Stimulated activated naive B cell treated with anti-CD40 and anti-IgM and Interleukin-4, amounts not matched to agents 10 μg/mL and 1 μg/mL and 100 μg/mL, for 72 hours (primary cell): ENCODE results near the gene RXRB.
"Not testable (repeated sequence)": the region's sequence is repeated elsewhere in the genome, so short reads cannot be mapped to it uniquely, and the experiment has no call there.

ENCODE experiments used
- ATAC-seq, 2 donors: fragments of 150-1000 bp; cut with Tn5 transposase; replicated peaks; 2 replicates each; pipeline ENCODE4 v1.10.0; 2021; ENCODE audit warnings: moderate library complexity in 1 of 2
- DNase-seq: peaks from one replicate; pipeline ENCODE4 v3.0.0; 2021
- H3K27ac Mint-ChIP-seq: one replicate; pipeline ENCODE4 v1.8.0; 2022; ENCODE audit warnings: mild to moderate bottlenecking, mixed read lengths
- H3K27me3 Mint-ChIP-seq, 2 donors: one replicate each; pipeline ENCODE4 v1.8.0; 2022; ENCODE audit warnings: mixed read lengths in 2 of 2
- H3K36me3 Mint-ChIP-seq, 2 donors: one replicate each; pipeline ENCODE4 v1.8.0; 2022; ENCODE audit warnings: mixed read lengths in 2 of 2, mild to moderate bottlenecking in 1 of 2
- H3K4me1 Mint-ChIP-seq, 2 donors: one replicate each; pipeline ENCODE4 v1.8.0; 2022; ENCODE audit warnings: mixed read lengths in 2 of 2, mild to moderate bottlenecking in 1 of 2
- H3K4me3 Mint-ChIP-seq, 2 donors: one replicate each; pipeline ENCODE4 v1.8.0; 2022; ENCODE audit warnings: mild to moderate bottlenecking in 2 of 2, mixed read lengths in 2 of 2, moderate library complexity in 1 of 2
- H3K9me3 Mint-ChIP-seq, 2 donors: one replicate each; pipeline ENCODE4 v1.8.0; 2022; ENCODE audit warnings: mixed read lengths in 2 of 2, mild to moderate bottlenecking in 1 of 2

Gene RXRB

DNA sequence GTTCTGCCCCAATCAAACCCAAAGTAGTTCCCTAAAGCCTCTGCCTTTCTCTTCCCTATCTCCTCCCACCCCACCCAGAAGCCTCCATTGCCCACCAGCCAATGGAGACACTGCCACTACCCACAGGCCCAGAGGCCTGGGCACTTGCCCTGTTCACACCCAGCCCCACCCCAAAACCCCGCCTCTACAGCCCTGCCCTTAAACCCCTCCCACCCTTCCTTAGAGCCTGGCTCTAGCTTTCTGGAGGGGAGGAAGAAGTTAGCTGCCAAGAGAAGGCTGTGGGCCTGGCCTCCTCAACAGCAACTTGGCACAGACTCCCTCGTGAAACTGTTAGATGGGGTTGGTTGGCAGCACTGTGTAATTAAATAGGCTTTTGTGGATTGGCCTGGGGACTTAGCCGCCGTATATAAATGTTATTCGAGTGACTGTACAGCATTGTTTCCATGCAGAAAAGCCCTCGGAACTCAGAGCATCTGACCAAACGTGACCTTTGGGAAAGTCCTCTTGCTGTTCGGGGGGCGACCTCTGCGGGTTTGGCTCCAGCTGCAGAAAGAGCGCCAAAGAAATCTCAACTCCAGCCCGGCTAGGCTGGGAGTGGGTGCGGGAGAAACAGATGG is 39.6 kb downstream of the RXRB start:
- no peaks in the 10 kb centered on the region for H3K9me3 Mint-ChIP-seq
- no peak for ATAC-seq
- peak overlapping the region; percentile 95 for H3K27ac Mint-ChIP-seq
- peaks cover 10 to 17% of the 10 kb centered on the region in 2 donors for H3K27me3 Mint-ChIP-seq
- H3K4me1 Mint-ChIP-seq = peaks cover 16 to 20% of the 10 kb centered on the region in 2 donors
- H3K36me3 Mint-ChIP-seq = no peaks in the 10 kb centered on the region
- DNase-seq = no peak
- H3K4me3 Mint-ChIP-seq = peak overlapping the region; percentile 89 to 92

DNA sequence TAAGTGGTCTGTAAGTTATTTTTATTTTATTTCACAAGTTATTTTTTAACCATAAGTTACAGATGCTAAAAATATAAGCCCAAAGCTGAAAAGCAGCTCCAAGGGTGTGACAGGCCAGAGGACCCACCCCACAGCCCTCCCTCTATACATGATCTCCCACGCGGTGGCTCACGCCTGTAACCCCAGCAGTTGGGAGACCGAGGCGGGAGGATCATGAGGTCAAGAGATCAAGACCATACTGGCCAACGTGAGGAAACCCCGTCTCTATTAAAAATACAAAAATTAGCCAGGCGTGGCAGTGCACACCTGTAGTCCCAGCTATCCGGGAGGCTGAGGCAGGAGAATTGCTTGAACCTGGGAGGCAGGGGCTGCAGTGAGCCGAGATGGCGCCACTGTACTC is 40.4 kb downstream of the RXRB start:
- DNase-seq (no peak), ATAC-seq (no peak)
- H3K27me3 Mint-ChIP-seq = peaks cover 7 to 14% of the 10 kb centered on the region in 2 donors
- peaks cover 16 to 20% of the 10 kb centered on the region in 2 donors for H3K4me1 Mint-ChIP-seq
- H3K27ac Mint-ChIP-seq = no peak overlapping the region
- no peaks in the 10 kb centered on the region for H3K36me3 Mint-ChIP-seq
- H3K9me3 Mint-ChIP-seq = no peaks in the 10 kb centered on the region
- no peak overlapping the region for H3K4me3 Mint-ChIP-seq

DNA sequence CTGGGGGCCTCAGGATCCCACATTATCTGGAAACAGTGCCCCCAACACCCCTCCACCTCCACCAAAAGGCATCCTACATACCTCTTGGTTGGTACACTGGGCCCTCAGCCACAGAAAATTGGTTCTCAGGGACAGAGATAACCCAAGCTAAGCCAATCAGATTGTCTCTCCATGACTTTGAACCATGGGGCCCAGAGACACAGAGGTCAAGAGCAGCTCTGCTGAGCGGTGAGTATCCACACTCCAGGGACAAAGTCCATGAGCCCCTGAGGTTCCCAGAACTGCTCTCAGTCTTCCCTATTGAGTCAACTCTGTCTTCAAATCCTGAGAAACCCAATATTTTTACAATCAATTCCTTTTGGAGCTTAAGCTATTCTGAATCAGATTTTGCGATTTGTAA is 43.5 kb downstream of the RXRB start:
- Mint-ChIP-seq H3K9me3 (peaks cover under 1 to 5% of the 10 kb centered on the region in 2 donors), H3K27ac (no peak overlapping the region), H3K27me3 (peaks cover 0 to 6% of the 10 kb centered on the region in 2 donors), H3K36me3 (peaks cover 0 to under 1% of the 10 kb centered on the region in 2 donors), H3K4me1 (peaks cover 12 to 16% of the 10 kb centered on the region in 2 donors), H3K4me3 (no peak overlapping the region)
- no peak for ATAC-seq
- no peak for DNase-seq

DNA sequence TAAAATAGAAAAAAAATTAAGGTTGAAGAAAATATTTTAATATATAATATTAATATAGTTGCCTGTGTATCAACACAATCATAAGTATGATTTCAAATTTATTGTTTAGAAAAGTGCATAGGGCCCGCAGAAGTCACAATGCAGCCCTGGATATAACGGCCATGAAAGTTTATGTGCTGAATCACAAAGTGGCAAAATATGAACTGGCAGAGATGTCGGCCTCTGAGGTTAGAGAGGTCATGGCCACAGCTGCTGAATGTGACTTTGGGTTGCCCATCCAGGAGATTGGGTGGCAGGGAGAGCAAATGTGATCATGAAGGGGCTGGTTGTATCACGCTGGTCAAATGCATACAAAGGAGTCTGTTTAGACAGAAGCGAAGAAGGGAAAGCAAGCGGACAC is 43.9 kb downstream of the RXRB start:
- H3K9me3 Mint-ChIP-seq = peaks cover 4 to 9% of the 10 kb centered on the region in 2 donors
- H3K36me3 Mint-ChIP-seq = peaks cover 0 to 4% of the 10 kb centered on the region in 2 donors
- H3K27me3 Mint-ChIP-seq = peaks cover 0 to 6% of the 10 kb centered on the region in 2 donors
- H3K4me3 Mint-ChIP-seq = no peak overlapping the region
- ATAC-seq (no peak), DNase-seq (no peak)
- no peak overlapping the region for H3K27ac Mint-ChIP-seq
- H3K4me1 Mint-ChIP-seq = peaks cover 8 to 12% of the 10 kb centered on the region in 2 donors

- H3K27ac Mint-ChIP-seq = no peak overlapping the region
- ATAC-seq (no peak), DNase-seq (no peak)
- peaks cover 0 to 4% of the 10 kb centered on the region in 2 donors for H3K36me3 Mint-ChIP-seq
- no peak overlapping the region for H3K4me3 Mint-ChIP-seq
- peaks cover 0 to 11% of the 10 kb centered on the region in 2 donors for H3K27me3 Mint-ChIP-seq
- peaks cover 4 to 9% of the 10 kb centered on the region in 2 donors for H3K9me3 Mint-ChIP-seq
- H3K4me1 Mint-ChIP-seq = no peaks in the 10 kb centered on the region
Observed at GRCh38 chr6:33154349-33154748, 46.1 kb downstream of the RXRB start.

- no peak overlapping the region for H3K27ac Mint-ChIP-seq
- peaks cover 4 to 9% of the 10 kb centered on the region in 2 donors for H3K9me3 Mint-ChIP-seq
- peaks cover 0 to 4% of the 10 kb centered on the region in 2 donors for H3K36me3 Mint-ChIP-seq
- ATAC-seq (no peak), DNase-seq (no peak)
- H3K4me1 Mint-ChIP-seq = no peaks in the 10 kb centered on the region
- peaks cover 4 to 6% of the 10 kb centered on the region in 2 donors for H3K27me3 Mint-ChIP-seq
- H3K4me3 Mint-ChIP-seq = no peak overlapping the region
Observed at GRCh38 chr6:33151050-33151449, 49.4 kb downstream of the RXRB start.

DNA sequence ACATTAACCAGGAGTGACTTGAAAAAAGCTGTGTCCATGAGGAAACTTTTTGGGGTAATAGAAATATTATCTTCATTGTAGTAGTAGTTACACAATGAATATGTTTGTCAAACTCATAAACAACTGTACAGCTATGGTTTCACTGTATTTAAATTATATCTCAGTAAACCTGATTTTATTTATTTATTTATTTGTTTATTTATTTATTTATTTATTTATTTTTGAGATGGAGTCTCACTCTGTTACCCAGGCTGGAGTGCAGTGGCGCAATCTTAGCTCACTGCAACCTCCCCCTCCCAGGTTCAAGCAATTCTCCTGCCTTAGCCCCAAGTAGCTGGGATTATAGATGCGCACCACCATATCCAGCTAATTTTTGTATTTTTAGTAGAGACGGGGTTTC is 49.9 kb downstream of the RXRB start:
- ATAC-seq, DNase-seq, H3K27ac Mint-ChIP-seq, H3K4me1 Mint-ChIP-seq, H3K9me3 Mint-ChIP-seq, H3K4me3 Mint-ChIP-seq, H3K36me3 Mint-ChIP-seq, H3K27me3 Mint-ChIP-seq: not testable (repeated sequence)

- Mint-ChIP-seq H3K27me3 (peaks cover 4 to 6% of the 10 kb centered on the region in 2 donors), H3K9me3 (peaks cover 4 to 9% of the 10 kb centered on the region in 2 donors), H3K4me3 (no peak overlapping the region), H3K27ac (no peak overlapping the region), H3K36me3 (peaks cover 0 to 4% of the 10 kb centered on the region in 2 donors), H3K4me1 (peaks cover 9 to 10% of the 10 kb centered on the region in 2 donors)
- ATAC-seq (no peak), DNase-seq (no peak)
Observed at GRCh38 chr6:33147807-33148666, 52.4 kb downstream of the RXRB start.

GRCh38 chr6:33144373-33144772 is 56.1 kb downstream of the RXRB start:
- DNase-seq = no peak
- peaks cover 19 to 27% of the 10 kb centered on the region in 2 donors for H3K4me1 Mint-ChIP-seq
- no peaks in the 10 kb centered on the region for H3K36me3 Mint-ChIP-seq
- H3K27ac Mint-ChIP-seq = peak overlapping the region; percentile 21
- no peak overlapping the region for H3K4me3 Mint-ChIP-seq
- no peaks in the 10 kb centered on the region for H3K9me3 Mint-ChIP-seq
- peak; percentile 72 to 82 for ATAC-seq
- H3K27me3 Mint-ChIP-seq = peaks cover 4 to 19% of the 10 kb centered on the region in 2 donors
